ENCODE measurements around the gene LGALS9.
A peak's percentile ranks its signal among the peaks of the same experiment; 100 is the strongest.

The LGALS9 gene

DNA sequence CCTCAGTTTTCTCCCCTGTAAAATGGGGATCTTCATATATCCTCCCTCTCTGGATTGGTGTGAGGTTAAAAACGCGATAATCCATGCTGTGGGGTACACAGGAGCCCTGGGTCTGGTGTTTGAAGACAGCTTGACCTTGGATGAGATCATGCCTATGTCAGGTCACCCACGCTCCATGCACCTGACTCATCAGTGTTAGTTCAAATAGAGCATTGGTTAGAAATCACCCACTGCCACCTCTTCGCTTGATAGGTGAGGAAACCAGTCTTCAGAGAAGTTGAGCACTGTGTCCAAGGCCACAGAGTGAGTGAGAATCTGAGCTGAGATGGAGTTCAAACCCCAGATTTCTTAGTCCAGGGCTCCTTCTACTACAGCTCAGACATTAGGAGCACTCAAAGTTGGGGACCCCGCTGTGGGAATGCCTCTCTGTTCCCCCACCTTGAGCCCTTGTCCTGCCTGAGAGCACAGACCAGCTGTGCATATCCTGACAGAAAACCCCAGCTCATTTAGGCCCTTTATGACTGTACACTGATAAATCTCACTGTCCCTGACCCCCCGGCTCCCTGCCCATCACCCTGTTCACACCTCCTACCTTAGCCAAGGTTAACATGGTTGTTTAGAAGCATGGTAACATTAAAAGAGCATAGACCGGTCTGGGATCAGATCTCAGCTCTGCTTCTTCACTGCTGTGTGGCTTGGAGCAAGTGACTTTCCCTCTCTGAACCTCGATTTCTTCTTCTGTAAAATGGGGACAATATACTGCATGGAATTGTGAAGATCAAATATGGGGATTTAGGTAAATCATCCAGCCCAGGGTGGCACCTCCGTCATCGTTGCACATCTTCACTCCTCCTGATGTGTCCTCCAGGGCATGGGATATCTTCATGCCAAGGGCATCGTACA is 22.4 kb upstream of the LGALS9 start:
- in situ Hi-C loops (cut with HindIII; ENCODE audit: low sequenced_read_pairs): no loop called here
- no peak for DNase-seq (ENCODE audit: low read depth, low spot score)
- TF ChIP-seq, protein P1, sequence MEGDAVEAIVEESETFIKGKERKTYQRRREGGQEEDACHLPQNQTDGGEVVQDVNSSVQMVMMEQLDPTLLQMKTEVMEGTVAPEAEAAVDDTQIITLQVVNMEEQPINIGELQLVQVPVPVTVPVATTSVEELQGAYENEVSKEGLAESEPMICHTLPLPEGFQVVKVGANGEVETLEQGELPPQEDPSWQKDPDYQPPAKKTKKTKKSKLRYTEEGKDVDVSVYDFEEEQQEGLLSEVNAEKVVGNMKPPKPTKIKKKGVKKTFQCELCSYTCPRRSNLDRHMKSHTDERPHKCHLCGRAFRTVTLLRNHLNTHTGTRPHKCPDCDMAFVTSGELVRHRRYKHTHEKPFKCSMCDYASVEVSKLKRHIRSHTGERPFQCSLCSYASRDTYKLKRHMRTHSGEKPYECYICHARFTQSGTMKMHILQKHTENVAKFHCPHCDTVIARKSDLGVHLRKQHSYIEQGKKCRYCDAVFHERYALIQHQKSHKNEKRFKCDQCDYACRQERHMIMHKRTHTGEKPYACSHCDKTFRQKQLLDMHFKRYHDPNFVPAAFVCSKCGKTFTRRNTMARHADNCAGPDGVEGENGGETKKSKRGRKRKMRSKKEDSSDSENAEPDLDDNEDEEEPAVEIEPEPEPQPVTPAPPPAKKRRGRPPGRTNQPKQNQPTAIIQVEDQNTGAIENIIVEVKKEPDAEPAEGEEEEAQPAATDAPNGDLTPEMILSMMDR (IDR thresholded peaks at IDR 0.05; ENCODE audit: low read depth, low read length): no peak
- H3K4me3 ChIP-seq (ENCODE audit: low read depth, low read length): no peak overlapping the region

GRCh38 chr17:27609611-27610303 is 21.2 kb upstream of the LGALS9 start:
- TF ChIP-seq, protein P1 (IDR thresholded peaks at IDR 0.05; ENCODE audit: low read depth, low read length): peak; percentile 64
- in situ Hi-C loops (cut with HindIII; ENCODE audit: low sequenced_read_pairs): no loop called here
- no peak overlapping the region for H3K4me3 ChIP-seq (ENCODE audit: low read depth, low read length)
- DNase-seq (ENCODE audit: low read depth, low spot score): peak; percentile 23

DNA sequence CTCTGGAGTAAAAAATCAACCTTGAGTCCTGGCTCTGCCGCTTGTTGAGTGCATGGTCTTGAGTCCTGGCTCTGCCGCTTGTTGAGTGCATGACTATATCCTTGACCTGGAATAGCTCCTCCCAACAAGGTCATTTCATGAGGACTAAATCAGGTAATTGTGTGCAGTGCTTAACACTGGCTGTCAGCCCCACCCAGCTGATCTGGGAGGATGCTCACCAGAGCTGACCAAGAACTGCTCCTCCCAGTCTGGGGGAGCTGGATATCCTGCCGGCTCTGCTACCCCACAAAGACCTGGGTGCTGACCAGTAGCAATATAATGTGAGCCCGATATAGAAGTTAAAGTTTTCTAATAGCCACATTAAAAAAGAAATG is 20.7 kb upstream of the LGALS9 start:
- TF ChIP-seq, protein P1 (IDR thresholded peaks at IDR 0.05; ENCODE audit: low read depth, low read length): no peak
- in situ Hi-C loops (cut with HindIII; ENCODE audit: low sequenced_read_pairs): no loop called here
- no peak overlapping the region for H3K4me3 ChIP-seq (ENCODE audit: low read depth, low read length)
- DNase-seq (ENCODE audit: low read depth, low spot score): no peak

- in situ Hi-C loops (cut with HindIII; ENCODE audit: low sequenced_read_pairs): no loop called here
- no peak overlapping the region for H3K4me3 ChIP-seq (ENCODE audit: low read depth, low read length)
- DNase-seq (ENCODE audit: low read depth, low spot score): no peak
- TF ChIP-seq, protein P1 (IDR thresholded peaks at IDR 0.05; ENCODE audit: low read depth, low read length): no peak
Measured at GRCh38 chr17:27612160-27612770, 18.7 kb upstream of the LGALS9 start.

DNA sequence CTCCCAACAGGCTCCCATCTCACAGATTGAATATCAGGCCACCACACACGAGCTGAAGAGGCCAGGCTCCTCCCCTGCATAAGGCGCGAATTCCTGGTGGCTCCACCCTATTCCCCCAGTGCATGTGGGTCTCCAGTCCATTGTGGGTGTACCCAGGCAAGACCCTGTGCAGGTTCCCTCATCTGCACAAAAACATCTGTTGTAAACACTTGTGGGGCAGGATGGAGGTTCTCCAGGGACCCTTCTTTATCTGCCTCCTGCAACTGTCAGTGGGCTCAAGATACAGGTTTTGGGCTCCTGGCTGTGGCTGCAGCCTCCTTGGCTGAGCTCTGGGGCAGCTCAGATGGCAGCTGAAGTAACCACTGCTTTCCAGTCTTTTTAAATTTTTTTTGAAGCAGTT is 17.6 kb upstream of the LGALS9 start:
- in situ Hi-C loops (cut with HindIII; ENCODE audit: low sequenced_read_pairs): no loop called here
- TF ChIP-seq, protein P1 (IDR thresholded peaks at IDR 0.05; ENCODE audit: low read depth, low read length): no peak
- no peak overlapping the region for H3K4me3 ChIP-seq (ENCODE audit: low read depth, low read length)

GRCh38 chr17:27615121-27615520 is 15.9 kb upstream of the LGALS9 start:
- in situ Hi-C loops (cut with HindIII; ENCODE audit: low sequenced_read_pairs): no loop called here
- no peak overlapping the region for H3K4me3 ChIP-seq (ENCODE audit: low read depth, low read length)
- TF ChIP-seq, protein P1 (IDR thresholded peaks at IDR 0.05; ENCODE audit: low read depth, low read length): no peak
- no peak for DNase-seq (ENCODE audit: low read depth, low spot score)

More for the DNA sequence above, 17.6 kb upstream of the LGALS9 start:
- DNase-seq (ENCODE audit: low read depth, low spot score): no peak
